OCI-LY1 (cell line): ENCODE results near the gene CYB5R3.
"Not testable (repeated sequence)": the region's sequence is repeated elsewhere in the genome, so short reads cannot be mapped to it uniquely, and the experiment has no call there.

ENCODE experiments used
- CTCF ChIP-seq: fragments of 200-600 bp; sonication (generic), shearing (Covaris generic); IDR thresholded peaks from 2 replicates; pipeline ENCODE4 v1.5.1; 2017; ENCODE audit warnings: mild to moderate bottlenecking, antibody characterized with exemption, low read length, moderate library complexity, mixed read lengths
- EZH2 ChIP-seq: fragments of 200-600 bp; sonication (generic), shearing (Covaris generic); IDR thresholded peaks from 2 replicates; pipeline ENCODE4 v1.8.0; 2017; ENCODE audit warnings: borderline replicate concordance, mixed run types, mild to moderate bottlenecking, antibody characterized with exemption, low read length, moderate library complexity, mixed read lengths

DNA sequence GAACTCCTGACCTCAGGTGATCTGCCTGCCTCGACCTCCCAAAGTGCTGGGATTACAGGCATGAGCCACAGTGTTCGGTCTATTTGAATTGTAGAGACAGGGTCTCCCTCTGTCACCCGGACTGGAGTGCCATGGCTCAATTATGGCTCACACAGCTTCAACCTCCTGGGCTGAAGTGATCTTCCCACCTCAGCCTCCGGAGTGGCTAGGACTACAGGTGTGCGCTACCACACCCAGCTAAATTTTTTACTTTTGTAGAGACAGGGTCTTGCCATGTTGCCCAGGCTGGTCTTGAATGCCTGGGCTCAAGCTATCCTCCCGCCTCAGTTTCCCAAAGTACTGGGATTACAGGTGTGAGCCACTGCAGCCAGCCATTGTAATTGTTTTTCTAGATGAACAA lies 81.2 kb downstream of the CYB5R3 start:
- TF ChIP-seq CTCF, EZH2: not testable (repeated sequence)
